Coronary artery (tissue), 2 donors: ENCODE measurements around the gene SLC43A1.
"Not testable (repeated sequence)": the region's sequence is repeated elsewhere in the genome, so short reads cannot be mapped to it uniquely, and the experiment has no call there.

ENCODE experiments used
- DNase-seq: peaks from one replicate; pipeline ENCODE4 v3.0.0-alpha.2; 2017; ENCODE audit warnings: low spot score
- H3K27ac ChIP-seq, 2 donors: fragments of 200-600 bp; sonication (generic); one replicate each; pipeline ENCODE4 v1.5.1; 2016 to 2019
- H3K4me3 ChIP-seq: fragments of 200-600 bp; sonication (generic); 2 replicates; pipeline ENCODE4 v1.5.1; 2016; ENCODE audit warnings: mild to moderate bottlenecking, moderate library complexity
- TF ChIP-seq, protein P1 (sequence below): fragments of 200-600 bp; sonication (generic); IDR thresholded peaks from one replicate; pipeline ENCODE4 v1.5.1; 2019; ENCODE audit warnings: antibody characterized with exemption

SLC43A1 gene

DNA sequence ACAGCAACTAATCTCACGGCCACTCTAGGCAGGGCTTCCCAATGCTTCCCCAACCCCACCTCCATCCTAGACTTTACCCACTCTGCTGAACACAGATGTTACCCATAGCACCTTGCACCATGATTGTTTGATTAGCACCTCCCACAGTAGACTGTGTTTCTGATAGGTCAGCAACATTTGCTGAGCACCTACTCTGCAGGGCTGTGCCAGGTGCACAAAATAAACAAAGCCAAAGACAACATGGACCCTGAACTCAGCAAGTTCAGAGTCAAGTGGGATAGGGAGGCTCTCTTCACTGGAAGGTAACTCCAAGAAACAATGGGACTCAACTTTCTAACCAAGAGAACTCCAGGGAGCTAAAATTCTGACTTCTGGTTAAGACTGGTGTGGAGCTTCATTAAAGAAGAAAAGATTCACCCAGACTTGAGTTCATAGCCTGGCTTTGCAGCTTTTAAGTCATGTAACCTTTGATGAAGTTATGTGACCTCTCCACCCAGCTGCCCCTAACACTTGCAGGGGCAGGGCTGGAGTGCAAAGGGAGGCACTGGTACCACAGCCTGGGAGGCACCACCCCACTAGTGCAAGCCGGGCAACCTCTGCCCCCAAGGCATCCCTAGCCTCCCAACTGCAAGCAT is 61.8 kb downstream of the SLC43A1 start:
- no peak for DNase-seq
- TF ChIP-seq, protein P1, sequence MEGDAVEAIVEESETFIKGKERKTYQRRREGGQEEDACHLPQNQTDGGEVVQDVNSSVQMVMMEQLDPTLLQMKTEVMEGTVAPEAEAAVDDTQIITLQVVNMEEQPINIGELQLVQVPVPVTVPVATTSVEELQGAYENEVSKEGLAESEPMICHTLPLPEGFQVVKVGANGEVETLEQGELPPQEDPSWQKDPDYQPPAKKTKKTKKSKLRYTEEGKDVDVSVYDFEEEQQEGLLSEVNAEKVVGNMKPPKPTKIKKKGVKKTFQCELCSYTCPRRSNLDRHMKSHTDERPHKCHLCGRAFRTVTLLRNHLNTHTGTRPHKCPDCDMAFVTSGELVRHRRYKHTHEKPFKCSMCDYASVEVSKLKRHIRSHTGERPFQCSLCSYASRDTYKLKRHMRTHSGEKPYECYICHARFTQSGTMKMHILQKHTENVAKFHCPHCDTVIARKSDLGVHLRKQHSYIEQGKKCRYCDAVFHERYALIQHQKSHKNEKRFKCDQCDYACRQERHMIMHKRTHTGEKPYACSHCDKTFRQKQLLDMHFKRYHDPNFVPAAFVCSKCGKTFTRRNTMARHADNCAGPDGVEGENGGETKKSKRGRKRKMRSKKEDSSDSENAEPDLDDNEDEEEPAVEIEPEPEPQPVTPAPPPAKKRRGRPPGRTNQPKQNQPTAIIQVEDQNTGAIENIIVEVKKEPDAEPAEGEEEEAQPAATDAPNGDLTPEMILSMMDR: no peak
- Histone ChIP-seq H3K27ac (no peak overlapping the region), H3K4me3 (no peak overlapping the region)

DNA sequence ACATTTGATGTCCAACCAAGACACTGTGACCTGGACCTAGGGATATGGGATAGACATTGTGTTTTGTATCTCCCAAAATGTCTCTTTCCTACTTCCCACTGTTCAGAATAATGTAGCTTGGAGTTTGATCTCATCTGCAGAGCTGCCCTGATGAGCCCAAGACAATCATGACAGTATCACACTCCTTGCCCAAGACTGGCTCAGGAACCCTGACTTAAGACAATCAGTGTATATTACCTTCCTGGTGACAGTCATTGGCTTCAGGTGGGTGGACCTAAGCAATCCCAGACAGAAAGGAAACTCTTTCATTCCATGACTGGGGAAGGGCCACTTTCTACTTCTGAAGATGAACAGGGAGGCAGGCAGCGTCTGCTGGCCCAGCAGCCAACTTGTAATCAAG is 69.4 kb downstream of the SLC43A1 start:
- no peak for DNase-seq
- Histone ChIP-seq H3K27ac (no peak overlapping the region), H3K4me3 (no peak overlapping the region)
- TF ChIP-seq, protein P1: no peak

DNA sequence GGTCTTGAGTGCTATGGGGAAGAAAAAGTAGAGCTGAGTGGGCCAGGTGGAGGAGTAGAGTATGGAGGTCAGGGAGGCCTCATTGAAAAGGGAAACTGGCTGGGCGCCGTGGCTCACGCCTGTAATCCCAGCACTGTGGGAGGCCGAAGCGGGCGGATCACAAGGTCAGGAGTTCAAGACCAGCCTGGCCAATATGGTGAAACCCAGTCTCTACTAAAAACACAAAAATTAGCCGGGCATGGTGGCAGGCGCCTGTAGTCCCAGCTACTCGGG is 70.4 kb downstream of the SLC43A1 start:
- not testable (repeated sequence) for H3K4me3 ChIP-seq, H3K27ac ChIP-seq, DNase-seq

DNA sequence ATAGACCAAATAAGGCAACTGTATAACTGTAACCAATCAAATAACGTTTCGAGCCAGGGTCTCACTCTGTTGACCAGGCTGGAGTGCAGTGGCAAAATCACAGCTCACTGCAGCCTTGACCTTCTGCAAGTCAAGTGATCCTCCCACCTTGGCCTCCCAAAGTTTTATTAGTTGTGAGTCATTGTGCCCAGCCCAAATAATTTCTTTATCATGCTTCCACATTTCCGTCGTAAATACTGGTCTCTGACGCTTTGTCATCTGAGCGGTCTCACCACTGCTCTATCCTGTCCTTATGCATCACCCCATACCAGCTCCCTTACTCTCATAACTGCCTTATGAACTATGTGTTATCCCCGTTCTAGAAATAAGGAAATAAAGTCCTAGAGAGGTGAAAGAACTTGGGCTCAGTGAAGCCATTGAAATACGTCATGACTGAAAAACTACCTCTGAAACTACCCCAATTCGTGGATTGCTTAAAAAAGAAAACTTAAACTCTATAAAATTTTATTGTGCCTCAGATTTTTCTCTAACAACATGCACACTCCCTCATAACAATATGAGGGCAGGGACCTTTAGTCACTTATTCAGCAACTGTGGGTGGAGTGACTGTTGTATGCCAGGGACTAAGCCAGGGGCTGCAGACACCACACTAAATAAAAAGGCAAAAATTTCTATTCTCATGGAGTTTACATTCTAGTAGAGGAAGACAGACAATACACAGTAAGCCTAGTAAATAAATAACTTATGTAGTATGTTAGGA is 71.0 kb downstream of the SLC43A1 start:
- TF ChIP-seq, protein P1: no peak
- H3K27ac ChIP-seq: no peak overlapping the region
- H3K4me3 ChIP-seq: no peak overlapping the region
- DNase-seq: no peak

DNA sequence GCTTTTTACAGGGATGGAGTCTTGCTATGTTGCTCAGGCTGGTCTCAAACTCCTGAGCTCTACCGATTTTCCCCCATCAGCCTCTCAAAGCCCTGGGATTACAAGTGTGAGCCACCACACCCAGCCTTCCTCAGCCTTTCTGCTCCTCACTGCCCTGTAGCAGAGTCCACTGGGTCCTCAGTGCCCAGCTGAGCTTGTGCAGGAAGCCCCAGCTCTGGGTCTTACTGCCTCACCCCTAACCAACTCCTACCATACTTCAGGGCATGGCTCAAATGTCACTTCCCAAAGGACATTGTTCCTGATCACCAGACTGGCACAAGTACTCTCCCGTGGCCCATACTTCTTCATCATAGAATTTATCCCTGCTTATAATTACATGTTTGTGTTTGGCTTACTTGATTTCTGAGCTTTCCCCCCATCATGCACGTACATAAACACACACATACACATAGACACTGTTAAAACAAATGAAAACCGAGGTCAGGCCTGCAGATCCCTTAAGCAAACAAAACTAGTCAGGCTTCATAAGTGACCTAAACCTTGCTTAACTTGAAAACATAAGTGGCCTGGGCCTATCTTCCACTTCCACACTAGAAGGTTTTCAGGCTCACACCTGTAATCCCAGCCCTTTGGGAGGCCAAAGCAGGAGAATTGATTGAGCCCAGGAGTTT is 74.6 kb downstream of the SLC43A1 start:
- no peak overlapping the region for H3K27ac ChIP-seq
- H3K4me3 ChIP-seq: no peak overlapping the region
- TF ChIP-seq, protein P1: no peak
- no peak for DNase-seq

DNA sequence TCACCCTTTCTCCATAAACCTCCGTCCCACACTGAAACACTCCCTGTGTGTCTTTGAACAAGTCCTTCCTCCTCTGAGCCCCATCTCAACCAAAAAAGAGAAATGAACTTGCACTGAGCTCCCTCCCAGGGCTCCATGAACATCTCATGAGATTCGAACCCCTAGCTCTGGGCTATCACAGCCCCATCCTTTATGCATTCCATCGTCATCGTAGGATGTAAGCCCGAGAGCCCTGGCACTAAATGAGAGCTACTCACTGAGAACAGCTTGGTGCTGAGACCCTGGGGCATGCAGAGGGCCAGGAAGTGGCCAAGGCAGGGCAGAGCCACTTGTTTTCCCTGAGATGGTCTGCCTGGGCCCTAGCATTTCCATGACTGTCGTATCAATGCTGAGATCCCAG is 75.7 kb downstream of the SLC43A1 start:
- no peak overlapping the region for H3K27ac ChIP-seq
- TF ChIP-seq, protein P1: no peak
- H3K4me3 ChIP-seq: no peak overlapping the region
- no peak for DNase-seq

DNA sequence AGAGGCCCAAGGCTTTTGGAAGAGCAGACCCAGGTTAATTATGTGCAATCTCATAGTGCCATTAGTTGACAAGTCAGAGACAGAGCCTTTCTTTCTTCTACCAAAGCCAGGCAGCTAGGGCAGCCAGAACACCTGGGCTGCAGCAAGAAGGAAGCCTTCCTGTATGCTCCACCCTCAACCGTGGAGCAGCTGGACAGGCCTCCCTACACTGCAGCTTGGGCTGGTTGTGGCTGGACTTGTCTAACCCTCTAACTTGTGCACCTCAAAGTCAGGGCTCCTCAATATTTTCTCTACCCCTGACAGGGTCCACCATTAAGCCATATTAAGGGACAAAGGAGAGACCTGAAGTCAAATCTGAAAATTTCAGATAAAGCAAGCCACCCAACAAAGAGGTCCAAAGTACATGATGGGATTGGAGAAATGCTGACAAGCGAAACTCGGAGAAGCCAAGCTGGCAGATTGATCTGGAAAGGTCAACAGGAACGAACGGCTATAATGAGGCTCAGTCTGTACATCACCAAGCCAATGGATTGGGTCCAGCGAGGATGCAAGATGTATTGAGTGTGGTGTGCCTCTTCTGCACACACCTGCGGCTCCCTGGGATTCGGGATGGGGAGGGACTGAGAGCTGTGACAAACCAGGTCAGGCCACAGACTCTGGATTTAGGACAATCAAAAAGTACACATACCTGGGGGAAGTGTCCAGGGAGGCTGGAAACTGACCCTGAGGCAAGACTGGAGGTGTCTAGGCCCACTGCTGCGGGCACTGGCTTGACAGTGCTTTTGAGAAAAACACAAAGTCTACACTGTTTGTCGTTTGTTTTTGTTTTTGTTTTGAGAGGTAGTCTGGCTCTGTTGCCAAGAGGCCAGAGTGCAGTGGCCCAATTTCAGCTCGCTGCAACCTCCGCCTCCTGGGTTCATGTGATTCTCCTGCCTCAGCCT is 76.9 kb downstream of the SLC43A1 start:
- H3K27ac ChIP-seq: no peak overlapping the region
- TF ChIP-seq, protein P1: no peak
- no peak overlapping the region for H3K4me3 ChIP-seq
- no peak for DNase-seq
